CD4-positive, alpha-beta T cell treated with Interleukin-4 for 4 hours (primary cell): ENCODE measurements around the gene MCF2L.
"Not testable (repeated sequence)": the region's sequence is repeated elsewhere in the genome, so short reads cannot be mapped to it uniquely, and the experiment has no call there.

Experiments used
- DNase-seq: peaks from one replicate; pipeline ENCODE4 v3.0.0-alpha.2; 2020

MCF2L gene

GRCh38 chr13:113102727-113103126, 133.7 kb downstream of the MCF2L start:
- no peak for DNase-seq

- no peak for DNase-seq
Measured at GRCh38 chr13:113103646-113104045, 134.6 kb downstream of the MCF2L start.

GRCh38 chr13:113105032-113105920, 136.3 kb downstream of the MCF2L start, which contains the start of gene F7:
F7 (plus strand) TSS chr13:113105791; CDS start chr13:113105842, 51 bp downstream.
- DNase-seq = no peak

- no peak for DNase-seq
Measured at GRCh38 chr13:113105921-113106452, 137.0 kb downstream of the MCF2L start.

GRCh38 chr13:113106711-113107351, 137.8 kb downstream of the MCF2L start:
- no peak for DNase-seq

GRCh38 chr13:113108521-113108920, 139.5 kb downstream of the MCF2L start:
- DNase-seq = not testable (repeated sequence)

- DNase-seq = no peak
Measured at GRCh38 chr13:113109151-113110047, 140.4 kb downstream of the MCF2L start.

- no peak for DNase-seq
Measured at GRCh38 chr13:113110048-113110851, 141.2 kb downstream of the MCF2L start.

GRCh38 chr13:113110852-113111315, 141.9 kb downstream of the MCF2L start:
- no peak for DNase-seq

GRCh38 chr13:113111821-113112220, 142.8 kb downstream of the MCF2L start:
- DNase-seq = peak; percentile 12

GRCh38 chr13:113112475-113112874, 143.5 kb downstream of the MCF2L start:
- DNase-seq = not testable (repeated sequence)

- DNase-seq = no peak
Measured at GRCh38 chr13:113112893-113113845, 144.2 kb downstream of the MCF2L start.

- no peak for DNase-seq
Measured at GRCh38 chr13:113113846-113114271, 144.8 kb downstream of the MCF2L start.

- DNase-seq = no peak
Measured at GRCh38 chr13:113114511-113115362, 145.7 kb downstream of the MCF2L start.

GRCh38 chr13:113115363-113116205, 146.6 kb downstream of the MCF2L start:
- DNase-seq = no peak

- no peak for DNase-seq
Measured at GRCh38 chr13:113116206-113116800, 147.3 kb downstream of the MCF2L start.

- DNase-seq = no peak
Measured at GRCh38 chr13:113116871-113117271, 147.9 kb downstream of the MCF2L start.

GRCh38 chr13:113117335-113117872, 148.4 kb downstream of the MCF2L start:
- no peak for DNase-seq
